ENCODE data around the gene RAD23A.
"Not testable (repeated sequence)": the region's sequence is repeated elsewhere in the genome, so short reads cannot be mapped to it uniquely, and the experiment has no call there.

RAD23A gene

DNA sequence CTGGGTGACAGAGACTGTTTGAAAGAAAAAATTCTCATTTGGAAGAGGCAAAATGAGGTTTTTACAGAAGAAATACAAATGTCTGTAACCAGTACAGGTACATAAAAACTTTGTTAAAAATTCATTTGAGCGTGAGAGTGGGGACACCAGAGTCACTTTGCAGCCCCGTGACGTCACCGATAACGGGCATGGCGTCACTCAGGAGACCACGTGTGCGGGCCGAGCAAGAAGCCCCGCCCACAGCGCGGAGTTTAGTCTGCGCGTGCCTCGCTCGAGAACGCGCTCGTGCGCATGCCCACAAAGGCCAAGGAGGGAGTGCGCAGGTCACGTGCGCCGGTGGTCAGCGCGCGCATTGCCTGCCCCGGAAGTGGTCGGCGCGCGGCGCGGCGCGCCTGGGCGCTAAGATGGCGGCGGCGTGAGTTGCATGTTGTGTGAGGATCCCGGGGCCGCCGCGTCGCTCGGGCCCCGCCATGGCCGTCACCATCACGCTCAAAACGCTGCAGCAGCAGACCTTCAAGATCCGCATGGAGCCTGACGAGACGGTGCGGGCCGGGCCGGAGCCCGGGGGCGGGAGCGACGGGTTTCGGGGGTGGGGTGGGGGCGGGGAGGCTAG, at the start of gene RAD23A:
RAD23A (plus strand) TSS at position 384 of the 613 bp plus-strand sequence; CDS start at position 471, 87 bp downstream.
- peak; percentile 99 for DNase-seq (ENCODE audit: low spot score)

- no peak for DNase-seq (ENCODE audit: low spot score)
These were observed 49.2 kb upstream of the RAD23A start for GRCh38 chr19:12896460-12896859.

GRCh38 chr19:12899891-12900518, 45.7 kb upstream of the RAD23A start:
- no peak for DNase-seq (ENCODE audit: low spot score)

GRCh38 chr19:12907166-12907565, 38.5 kb upstream of the RAD23A start:
- DNase-seq (ENCODE audit: low spot score): no peak

DNA sequence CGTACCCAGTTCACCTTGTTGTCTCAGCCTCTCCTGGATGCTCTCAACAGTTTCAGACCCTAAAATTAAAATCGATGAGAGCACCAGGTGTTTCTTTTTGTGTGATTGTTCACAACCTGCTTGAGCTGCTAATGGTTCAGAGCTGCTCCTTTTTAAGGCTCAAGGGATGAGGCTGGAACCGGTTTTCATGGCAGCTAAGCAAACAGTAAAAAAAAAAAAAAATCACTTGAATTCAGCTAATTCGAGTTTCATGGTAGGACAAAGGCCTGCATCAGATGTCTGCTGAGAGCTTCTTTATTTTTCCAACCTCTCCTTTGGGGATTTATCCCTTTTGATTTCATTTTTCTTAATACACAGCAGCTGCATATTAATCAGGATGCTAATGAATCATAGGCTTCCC, 33.1 kb upstream of the RAD23A start:
- DNase-seq (ENCODE audit: low spot score): no peak

DNA sequence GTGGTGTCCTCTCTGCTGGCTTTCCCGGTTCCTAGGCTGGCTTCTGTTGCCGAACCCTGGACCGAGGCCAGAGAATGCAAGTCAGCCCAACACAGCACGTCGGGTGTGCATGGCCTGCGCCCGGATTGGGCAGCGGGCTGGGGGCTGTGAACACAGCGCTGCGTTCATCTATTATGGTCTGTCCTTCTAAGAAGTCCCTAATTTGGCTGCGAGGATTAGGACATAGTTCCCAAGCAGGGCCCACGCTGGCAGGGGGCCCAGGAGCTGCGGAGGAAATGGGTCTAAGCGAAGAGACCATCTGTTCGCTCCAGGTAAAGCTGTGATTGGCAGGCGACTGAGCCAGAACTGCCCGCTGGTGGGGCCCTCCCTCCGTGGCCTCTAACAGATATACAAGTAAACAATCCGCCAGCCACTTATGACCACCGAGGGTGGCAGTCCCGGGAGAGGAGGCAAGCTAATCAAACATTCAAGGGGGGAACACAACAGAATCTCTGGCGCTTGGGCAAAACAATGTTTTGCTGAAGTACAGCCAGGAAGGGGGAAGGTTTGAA, 32.6 kb upstream of the RAD23A start:
- peak; percentile 68 for DNase-seq (ENCODE audit: low spot score)

GRCh38 chr19:12913851-12914690, 31.6 kb upstream of the RAD23A start:
- DNase-seq (ENCODE audit: low spot score): no peak

DNA sequence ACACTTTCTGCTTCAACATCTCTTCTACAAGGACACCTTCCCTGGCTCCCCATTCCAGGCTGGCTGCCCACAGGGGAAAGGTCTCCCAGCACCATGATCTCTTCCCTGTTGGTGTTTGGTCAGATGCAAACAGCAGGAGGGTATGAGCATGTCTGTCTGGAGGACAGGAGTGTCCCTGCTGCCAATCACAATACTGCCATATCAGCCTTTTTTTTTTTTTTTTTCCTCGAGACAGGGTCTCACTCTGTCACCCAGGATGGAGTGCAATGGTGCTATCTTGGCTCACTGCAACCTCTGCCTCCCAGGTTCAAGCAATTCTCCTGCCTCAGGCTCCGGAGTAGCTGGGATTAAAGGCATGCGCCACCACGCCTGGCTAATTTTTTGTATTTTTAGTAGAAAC, 29.8 kb upstream of the RAD23A start:
- DNase-seq (ENCODE audit: low spot score): not testable (repeated sequence)

GRCh38 chr19:12918253-12918652, 27.4 kb upstream of the RAD23A start:
- no peak for DNase-seq (ENCODE audit: low spot score)

- no peak for DNase-seq (ENCODE audit: low spot score)
These were observed 24.6 kb upstream of the RAD23A start for GRCh38 chr19:12921047-12921446.

GRCh38 chr19:12922959-12923358, 22.7 kb upstream of the RAD23A start:
- no peak for DNase-seq (ENCODE audit: low spot score)

GRCh38 chr19:12924621-12925310, 20.9 kb upstream of the RAD23A start:
- DNase-seq (ENCODE audit: low spot score): no peak

- no peak for DNase-seq (ENCODE audit: low spot score)
These were observed 15.5 kb upstream of the RAD23A start for GRCh38 chr19:12930002-12930645.

DNA sequence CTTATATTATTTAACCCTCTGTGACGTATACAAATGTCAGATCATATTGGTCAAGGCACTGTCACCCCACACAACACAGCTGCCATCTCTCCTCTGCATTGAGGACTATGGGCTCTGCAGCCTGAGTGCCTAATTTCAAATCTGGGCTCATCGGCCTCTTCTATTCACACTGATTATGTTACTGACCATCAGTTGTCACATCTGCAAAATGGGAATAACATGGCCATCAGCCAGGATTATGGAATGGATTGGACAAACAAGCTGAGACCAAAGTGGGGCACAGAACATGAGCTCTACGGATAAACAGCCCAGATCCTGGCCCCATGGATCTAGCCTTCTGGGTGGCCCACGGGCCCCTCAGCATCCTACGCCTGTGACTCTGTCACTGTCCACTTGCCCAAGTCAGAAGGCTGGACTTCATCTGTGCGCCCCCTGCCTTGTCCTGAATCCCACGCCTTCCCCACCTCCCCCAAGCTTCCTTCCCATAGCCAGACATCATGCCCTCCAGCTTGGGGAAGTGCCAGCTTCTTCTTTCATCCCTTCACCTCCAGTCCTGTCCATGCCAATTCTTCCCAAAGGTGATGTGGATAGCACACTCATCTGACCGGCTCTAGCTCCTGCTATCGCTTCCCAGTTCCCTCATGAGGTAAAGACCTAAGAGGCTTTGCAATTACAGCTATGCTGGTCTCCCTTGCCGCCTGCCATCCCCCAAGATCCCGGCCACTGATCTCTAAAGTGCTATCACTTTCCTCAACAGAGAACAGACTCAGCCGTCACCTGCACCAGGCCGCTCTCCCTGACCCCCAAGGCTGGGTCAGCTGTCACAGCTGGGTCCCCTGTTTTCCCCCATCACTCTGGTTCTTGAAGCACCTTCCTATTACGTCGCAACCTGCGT, 13.0 kb upstream of the RAD23A start:
- no peak for DNase-seq (ENCODE audit: low spot score)

DNA sequence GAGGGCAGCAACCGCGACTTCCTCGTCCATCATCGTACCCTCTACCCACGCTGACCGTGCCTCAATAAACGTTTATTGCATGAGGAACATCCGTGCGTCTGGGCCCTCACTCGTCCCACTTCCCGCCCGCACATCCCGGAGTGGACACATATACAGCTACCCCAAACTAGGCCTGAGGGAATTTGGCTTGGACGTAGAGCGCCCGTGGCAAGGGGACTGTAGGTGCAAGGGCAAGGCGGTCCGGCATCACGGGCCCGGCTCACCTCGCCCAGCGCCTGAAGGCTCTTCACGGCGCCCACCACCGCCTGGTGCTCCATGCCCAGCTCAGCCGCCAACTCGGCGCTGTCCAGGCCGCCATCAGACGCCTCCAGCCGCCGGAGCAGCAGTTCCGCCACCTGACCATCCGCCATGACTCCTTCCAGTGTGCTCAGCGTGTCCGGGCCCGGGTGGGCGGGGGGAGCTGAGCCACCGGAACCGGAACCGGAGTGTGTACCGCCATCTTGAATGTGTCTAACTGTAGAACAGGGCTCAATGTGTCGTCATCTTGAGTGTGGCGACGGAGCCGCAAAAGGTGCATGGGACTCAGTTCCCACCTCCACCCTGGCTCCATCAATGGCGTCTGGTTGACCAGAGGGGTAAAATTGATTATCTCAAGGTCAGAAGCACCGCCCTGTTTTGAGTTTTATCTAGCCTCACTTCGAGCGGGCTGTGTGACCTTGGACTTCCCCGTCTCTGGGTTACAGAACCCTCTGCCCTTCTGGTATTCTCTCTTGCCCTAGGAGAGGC, 12.2 kb upstream of the RAD23A start, which contains the start of gene FARSA:
FARSA (minus strand) TSS at position 425 of the 786 bp plus-strand sequence; CDS start at position 410, 15 bp downstream.
- DNase-seq (ENCODE audit: low spot score): peak; percentile 92

DNA sequence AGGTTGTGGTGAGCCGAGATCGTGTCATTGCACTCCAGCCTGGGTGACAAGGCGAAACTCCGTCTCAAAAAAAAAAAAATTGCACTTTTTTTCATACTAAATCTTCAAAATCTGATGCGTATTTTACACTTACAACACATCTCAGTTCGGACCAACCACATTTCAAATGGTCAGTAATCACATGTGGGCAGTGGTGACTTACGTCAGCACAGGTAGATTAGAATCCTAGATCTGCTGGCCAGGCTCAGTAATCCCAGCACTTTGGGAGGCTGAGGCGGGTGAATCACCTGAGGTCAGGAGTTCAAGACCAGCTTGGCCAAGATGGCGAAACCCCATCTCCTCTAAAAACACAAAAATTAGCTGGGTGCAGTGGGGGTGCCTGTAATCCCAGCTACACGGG, 10.6 kb upstream of the RAD23A start:
- DNase-seq (ENCODE audit: low spot score): no peak

- no peak for DNase-seq (ENCODE audit: low spot score)
These were observed 9.1 kb upstream of the RAD23A start for GRCh38 chr19:12936582-12936981.

DNA sequence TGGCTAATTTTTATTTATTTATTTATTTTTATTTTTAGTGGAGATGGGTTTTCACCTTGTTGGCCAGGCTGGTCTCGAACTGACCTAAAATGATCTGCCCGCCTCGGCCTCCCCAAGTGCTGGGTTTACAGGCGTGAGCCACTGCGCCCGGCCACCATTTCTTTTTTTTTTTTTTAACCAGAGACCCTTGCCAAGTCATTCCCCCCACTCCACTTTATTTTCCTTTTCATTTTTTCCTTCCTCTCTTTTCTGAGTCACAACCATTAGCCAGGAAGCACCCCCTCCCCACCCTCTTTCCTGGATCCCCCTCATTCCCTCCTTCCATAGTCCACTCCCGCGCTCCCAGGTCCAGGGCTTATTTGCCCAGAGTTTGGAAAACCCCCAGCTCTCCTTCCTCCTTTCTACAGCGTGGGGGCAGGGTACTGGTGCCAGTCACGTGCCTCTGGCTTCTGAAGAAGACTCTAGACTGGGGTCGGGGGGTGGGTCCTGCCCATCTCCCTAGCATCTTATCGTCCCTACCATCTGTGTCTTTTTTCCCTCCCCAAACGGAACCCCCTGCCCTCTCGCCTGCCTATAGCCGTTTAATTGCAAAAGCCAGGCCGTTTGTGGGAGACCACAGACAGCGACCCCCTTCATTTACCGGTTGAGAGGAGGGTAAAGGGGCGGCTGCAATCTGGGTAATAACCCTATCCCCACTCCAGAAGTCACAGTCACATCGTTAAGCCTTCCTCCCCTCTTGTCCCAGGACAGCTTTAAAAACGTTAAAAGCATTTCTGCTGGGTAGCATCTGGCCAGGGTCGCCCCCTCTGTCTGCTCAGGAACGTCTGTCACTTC, 8.4 kb upstream of the RAD23A start:
- DNase-seq (ENCODE audit: low spot score): no peak
